K562 treated with DMSO at 1 percent for 4 hours (cell line): ENCODE measurements around the gene TANK. TPM values are rescaled to one million over a fixed set of nuclear protein-coding genes. Genes with fewer than 3 reads are reported as not detected.

Source experiments
- total RNA-seq: library from RNA; unstranded; fragments of 300-600 nt; gene quantifications from 2 replicates; pipeline ENCODE4 v1.2.3, GENCODE V29; 2022; ENCODE audit not compliant: insufficient read depth

TANK gene, protein sequence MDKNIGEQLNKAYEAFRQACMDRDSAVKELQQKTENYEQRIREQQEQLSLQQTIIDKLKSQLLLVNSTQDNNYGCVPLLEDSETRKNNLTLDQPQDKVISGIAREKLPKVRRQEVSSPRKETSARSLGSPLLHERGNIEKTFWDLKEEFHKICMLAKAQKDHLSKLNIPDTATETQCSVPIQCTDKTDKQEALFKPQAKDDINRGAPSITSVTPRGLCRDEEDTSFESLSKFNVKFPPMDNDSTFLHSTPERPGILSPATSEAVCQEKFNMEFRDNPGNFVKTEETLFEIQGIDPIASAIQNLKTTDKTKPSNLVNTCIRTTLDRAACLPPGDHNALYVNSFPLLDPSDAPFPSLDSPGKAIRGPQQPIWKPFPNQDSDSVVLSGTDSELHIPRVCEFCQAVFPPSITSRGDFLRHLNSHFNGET
- total RNA-seq, result 29.4 and 37.4 TPM in 2 replicates

DNA sequence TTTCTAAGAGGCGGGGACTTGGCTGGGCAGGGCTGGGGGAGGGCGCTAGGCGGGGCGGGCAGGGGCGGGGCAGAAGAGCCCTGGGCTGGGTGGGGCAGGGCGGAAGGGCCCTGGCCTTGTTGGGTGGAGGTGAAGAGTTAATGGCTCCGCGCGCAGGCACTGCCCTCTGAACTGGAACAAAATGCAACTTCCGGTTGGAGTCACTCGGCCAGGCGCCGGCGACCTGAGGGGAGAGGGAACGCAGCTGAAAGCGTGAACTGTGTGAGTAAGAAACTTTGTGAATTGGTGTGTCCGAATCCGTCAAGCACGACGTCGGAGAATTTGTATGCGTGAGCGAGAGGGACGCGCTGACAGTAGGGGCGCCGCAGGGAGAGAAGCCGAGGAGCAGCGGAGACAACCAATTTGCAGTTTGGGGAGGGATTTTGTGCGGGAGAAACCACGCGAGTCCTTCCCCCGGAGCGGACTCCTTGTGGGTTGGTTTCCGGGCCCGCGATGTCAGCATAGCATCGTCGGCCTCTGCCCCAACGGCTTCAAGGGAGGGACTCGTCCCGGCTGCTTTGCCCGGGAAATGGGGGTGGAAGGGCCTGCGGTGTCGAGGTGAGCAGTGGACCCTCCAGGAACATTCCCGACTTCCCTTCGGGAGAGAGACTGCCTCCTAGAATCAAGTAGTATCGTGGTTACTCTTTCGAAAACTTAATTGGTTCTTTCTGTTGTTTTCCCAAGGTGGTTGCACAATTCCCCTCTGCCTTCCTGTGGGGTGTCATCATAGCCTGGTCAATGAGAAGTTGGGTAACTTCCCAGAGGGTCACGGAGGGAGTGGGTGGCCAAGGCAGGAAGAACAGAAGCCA is at the start of gene TANK:
TSS of gene TANK (plus strand) at position 203 of the 848 bp plus-strand sequence. CDS start 19,235 bp downstream, outside the sequence.

Other genes with a start within 250 kb of the TANK start
- gene PSMD14, start 148.0 kb downstream of the TANK start, total RNA-seq, result 69.2 and 70.0 TPM in 2 replicates